WTC11 (cell line): ENCODE data around the gene NCKIPSD. TPM values are rescaled to one million over a fixed set of nuclear protein-coding genes. Genes with fewer than 3 reads are reported as not detected.

Experiments used
- ATF1 ChIP-seq: sonication (generic); formaldehyde crosslinking; IDR thresholded peaks from 2 replicates; pipeline ENCODE4 v1.8.1; 2023; ENCODE audit warnings: mild to moderate bottlenecking, moderate library complexity, missing genetic modification reagents
- CDX4 ChIP-seq: fragments of 250-450 bp; sonication (Bioruptor Pico); IDR thresholded peaks from 2 replicates; pipeline ENCODE4 v1.9.0; 2021; ENCODE audit warnings: moderate library complexity, mild to moderate bottlenecking, inconsistent platforms, borderline replicate concordance
- E2F1 ChIP-seq: sonication (generic); formaldehyde crosslinking; IDR thresholded peaks from 2 replicates; pipeline ENCODE4 v1.8.0; 2022; ENCODE audit warnings: mild to moderate bottlenecking, missing genetic modification reagents
- ELF4 ChIP-seq: sonication (generic); formaldehyde crosslinking; IDR thresholded peaks from 2 replicates; pipeline ENCODE4 v1.8.1; 2022; ENCODE audit warnings: low read depth, mild to moderate bottlenecking, moderate library complexity, missing genetic modification reagents
- ESRRA ChIP-seq: sonication (generic); formaldehyde crosslinking; IDR thresholded peaks from 2 replicates; pipeline ENCODE4 v1.8.1; 2022; ENCODE audit warnings: mild to moderate bottlenecking, missing genetic modification reagents, borderline replicate concordance
- FOXK1 ChIP-seq: sonication (generic); formaldehyde crosslinking; IDR thresholded peaks from 2 replicates; pipeline ENCODE4 v1.8.0; 2022; ENCODE audit warnings: mild to moderate bottlenecking, moderate library complexity, missing genetic modification reagents
- IRF2 ChIP-seq: sonication (generic); formaldehyde crosslinking; IDR thresholded peaks from 2 replicates; pipeline ENCODE4 v1.8.0; 2022; ENCODE audit warnings: low read depth, missing genetic modification reagents, borderline replicate concordance
- JAZF1 ChIP-seq: fragments of 250-450 bp; sonication (Bioruptor Pico); IDR thresholded peaks from 2 replicates; pipeline ENCODE4 v1.9.0; 2021; ENCODE audit warnings: moderate library complexity, mild to moderate bottlenecking, inconsistent platforms
- MLX ChIP-seq: sonication (generic); formaldehyde crosslinking; IDR thresholded peaks from 2 replicates; pipeline ENCODE4 v1.8.1; 2023; ENCODE audit warnings: mild to moderate bottlenecking, missing genetic modification reagents, moderate library complexity
- MXD4 ChIP-seq: fragments of 250-450 bp; sonication (Bioruptor Pico); IDR thresholded peaks from 2 replicates; pipeline ENCODE4 v1.8.0; 2021; ENCODE audit warnings: mild to moderate bottlenecking, moderate library complexity, borderline replicate concordance
- MYBL2 ChIP-seq: sonication (generic); formaldehyde crosslinking; IDR thresholded peaks from 2 replicates; pipeline ENCODE4 v1.8.1; 2023; ENCODE audit warnings: mild to moderate bottlenecking, moderate library complexity, missing genetic modification reagents
- NFATC4 ChIP-seq: fragments of 250-450 bp; sonication (Bioruptor Pico); IDR thresholded peaks from 2 replicates; pipeline ENCODE4 v1.9.0; 2021; ENCODE audit warnings: mild to moderate bottlenecking
- NR1H2 ChIP-seq: sonication (generic); formaldehyde crosslinking; IDR thresholded peaks from 2 replicates; pipeline ENCODE4 v1.9.0; 2021; ENCODE audit warnings: mild to moderate bottlenecking, moderate library complexity, missing genetic modification reagents
- NR2C2 ChIP-seq: sonication (generic); formaldehyde crosslinking; IDR thresholded peaks from 2 replicates; pipeline ENCODE4 v1.8.0; 2022; ENCODE audit warnings: mild to moderate bottlenecking, missing genetic modification reagents
- OVOL2 ChIP-seq: fragments of 250-450 bp; sonication (Bioruptor Pico); IDR thresholded peaks from 2 replicates; pipeline ENCODE4 v1.9.0; 2021; ENCODE audit warnings: mild to moderate bottlenecking, borderline replicate concordance
- RELA ChIP-seq: sonication (generic); formaldehyde crosslinking; IDR thresholded peaks from 2 replicates; pipeline ENCODE4 v1.8.1; 2022; ENCODE audit warnings: missing genetic modification reagents, mild to moderate bottlenecking, borderline replicate concordance
- RORB ChIP-seq: fragments of 250-450 bp; sonication (Bioruptor Pico); IDR thresholded peaks from 2 replicates; pipeline ENCODE4 v1.9.0; 2021; ENCODE audit warnings: mild to moderate bottlenecking
- SOX15 ChIP-seq: fragments of 250-450 bp; sonication (Bioruptor Pico); IDR thresholded peaks from 2 replicates; pipeline ENCODE4 v1.9.0; 2021; ENCODE audit warnings: mild to moderate bottlenecking
- TEAD4 ChIP-seq: sonication (generic); formaldehyde crosslinking; IDR thresholded peaks from 2 replicates; pipeline ENCODE4 v1.8.0; 2022; ENCODE audit warnings: mild to moderate bottlenecking, missing genetic modification reagents
- ZBTB43 ChIP-seq: sonication (generic); formaldehyde crosslinking; IDR thresholded peaks from 2 replicates; pipeline ENCODE4 v1.8.1; 2023; ENCODE audit warnings: mild to moderate bottlenecking, missing genetic modification reagents
- ZMAT4 ChIP-seq: fragments of 250-450 bp; sonication (Bioruptor Pico); IDR thresholded peaks from 2 replicates; pipeline ENCODE4 v1.9.0; 2021; ENCODE audit warnings: mild to moderate bottlenecking
- ZNF121 ChIP-seq: sonication (generic); formaldehyde crosslinking; IDR thresholded peaks from 2 replicates; pipeline ENCODE4 v1.8.0; 2023; ENCODE audit warnings: missing genetic modification reagents
- ZNF219 ChIP-seq: sonication (generic); formaldehyde crosslinking; IDR thresholded peaks from 2 replicates; pipeline ENCODE4 v1.8.0; 2023; ENCODE audit warnings: missing genetic modification reagents, mild to moderate bottlenecking, borderline replicate concordance
- ZNF416 ChIP-seq: fragments of 250-450 bp; sonication (Bioruptor Pico); IDR thresholded peaks from 2 replicates; pipeline ENCODE4 v1.9.0; 2021; ENCODE audit warnings: mild to moderate bottlenecking, inconsistent platforms
- ZNF671 ChIP-seq: fragments of 250-450 bp; sonication (Bioruptor Pico); IDR thresholded peaks from 2 replicates; pipeline ENCODE4 v1.8.0; 2021; ENCODE audit warnings: mild to moderate bottlenecking
- total RNA-seq: library from RNA; stranded (reverse); gene quantifications from 3 replicates; pipeline ENCODE4 v1.2.3, GENCODE V29; 2021
- TF ChIP-seq, protein P1 (sequence below): fragments of 200-600 bp; IDR thresholded peaks from 2 replicates; pipeline ENCODE4 v1.8.0; 2022; ENCODE audit warnings: antibody characterized with exemption
- TF ChIP-seq, protein P2 (sequence below): fragments of 250-450 bp; sonication (Bioruptor Pico); IDR thresholded peaks from 2 replicates; pipeline ENCODE4 v1.9.0; 2021; ENCODE audit warnings: mild to moderate bottlenecking
- TF ChIP-seq, protein P3 (sequence below): sonication (generic); formaldehyde crosslinking; conservative IDR thresholded peaks from 2 replicates; pipeline ENCODE4 v1.8.1; 2022; ENCODE audit warnings: mild to moderate bottlenecking, missing genetic modification reagents
- TF ChIP-seq, protein P4 (sequence below): sonication (generic); formaldehyde crosslinking; IDR thresholded peaks from 2 replicates; pipeline ENCODE4 v1.8.0; 2023; ENCODE audit warnings: mild to moderate bottlenecking, missing genetic modification reagents

Gene NCKIPSD
- total RNA-seq, 1 experiment from 2014 or later, result 40.1 TPM

- TF ChIP-seq, protein P1, sequence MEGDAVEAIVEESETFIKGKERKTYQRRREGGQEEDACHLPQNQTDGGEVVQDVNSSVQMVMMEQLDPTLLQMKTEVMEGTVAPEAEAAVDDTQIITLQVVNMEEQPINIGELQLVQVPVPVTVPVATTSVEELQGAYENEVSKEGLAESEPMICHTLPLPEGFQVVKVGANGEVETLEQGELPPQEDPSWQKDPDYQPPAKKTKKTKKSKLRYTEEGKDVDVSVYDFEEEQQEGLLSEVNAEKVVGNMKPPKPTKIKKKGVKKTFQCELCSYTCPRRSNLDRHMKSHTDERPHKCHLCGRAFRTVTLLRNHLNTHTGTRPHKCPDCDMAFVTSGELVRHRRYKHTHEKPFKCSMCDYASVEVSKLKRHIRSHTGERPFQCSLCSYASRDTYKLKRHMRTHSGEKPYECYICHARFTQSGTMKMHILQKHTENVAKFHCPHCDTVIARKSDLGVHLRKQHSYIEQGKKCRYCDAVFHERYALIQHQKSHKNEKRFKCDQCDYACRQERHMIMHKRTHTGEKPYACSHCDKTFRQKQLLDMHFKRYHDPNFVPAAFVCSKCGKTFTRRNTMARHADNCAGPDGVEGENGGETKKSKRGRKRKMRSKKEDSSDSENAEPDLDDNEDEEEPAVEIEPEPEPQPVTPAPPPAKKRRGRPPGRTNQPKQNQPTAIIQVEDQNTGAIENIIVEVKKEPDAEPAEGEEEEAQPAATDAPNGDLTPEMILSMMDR, result no peak
- TF ChIP-seq NR1H2 (CRISPR knock-in tag) (peak; percentile 96), FOXK1 (peak; percentile 100), ZNF671 (CRISPR knock-in tag) (no peak), MYBL2 (peak; percentile 99), ESRRA (CRISPR knock-in tag) (peak; percentile 100), IRF2 (CRISPR knock-in tag) (peak; percentile 98; the same call in 1 of the 2 replicates), ZNF416 (CRISPR knock-in tag) (peak; percentile 83; the same call in 1 of the 2 replicates), RELA (CRISPR knock-in tag) (peak; percentile 100), ZMAT4 (CRISPR knock-in tag) (no peak), ELF4 (CRISPR knock-in tag) (peak; percentile 100), MLX (CRISPR knock-in tag) (peak; percentile 99), MXD4 (CRISPR knock-in tag) (peak; percentile 91; the same call in 1 of the 2 replicates), TEAD4 (CRISPR knock-in tag) (peak; percentile 100), SOX15 (CRISPR knock-in tag) (no peak), OVOL2 (CRISPR knock-in tag) (no peak), ZNF121 (CRISPR knock-in tag) (peak; percentile 95), NR2C2 (CRISPR knock-in tag) (peak; percentile 91), JAZF1 (CRISPR knock-in tag) (no peak), E2F1 (CRISPR knock-in tag) (peak; percentile 99), NFATC4 (CRISPR knock-in tag) (no peak), RORB (CRISPR knock-in tag) (no peak), CDX4 (CRISPR knock-in tag) (no peak), ZBTB43 (peak; percentile 100), ZNF219 (CRISPR knock-in tag) (peak; percentile 100), ATF1 (peak; percentile 99)
- TF ChIP-seq, protein P2, sequence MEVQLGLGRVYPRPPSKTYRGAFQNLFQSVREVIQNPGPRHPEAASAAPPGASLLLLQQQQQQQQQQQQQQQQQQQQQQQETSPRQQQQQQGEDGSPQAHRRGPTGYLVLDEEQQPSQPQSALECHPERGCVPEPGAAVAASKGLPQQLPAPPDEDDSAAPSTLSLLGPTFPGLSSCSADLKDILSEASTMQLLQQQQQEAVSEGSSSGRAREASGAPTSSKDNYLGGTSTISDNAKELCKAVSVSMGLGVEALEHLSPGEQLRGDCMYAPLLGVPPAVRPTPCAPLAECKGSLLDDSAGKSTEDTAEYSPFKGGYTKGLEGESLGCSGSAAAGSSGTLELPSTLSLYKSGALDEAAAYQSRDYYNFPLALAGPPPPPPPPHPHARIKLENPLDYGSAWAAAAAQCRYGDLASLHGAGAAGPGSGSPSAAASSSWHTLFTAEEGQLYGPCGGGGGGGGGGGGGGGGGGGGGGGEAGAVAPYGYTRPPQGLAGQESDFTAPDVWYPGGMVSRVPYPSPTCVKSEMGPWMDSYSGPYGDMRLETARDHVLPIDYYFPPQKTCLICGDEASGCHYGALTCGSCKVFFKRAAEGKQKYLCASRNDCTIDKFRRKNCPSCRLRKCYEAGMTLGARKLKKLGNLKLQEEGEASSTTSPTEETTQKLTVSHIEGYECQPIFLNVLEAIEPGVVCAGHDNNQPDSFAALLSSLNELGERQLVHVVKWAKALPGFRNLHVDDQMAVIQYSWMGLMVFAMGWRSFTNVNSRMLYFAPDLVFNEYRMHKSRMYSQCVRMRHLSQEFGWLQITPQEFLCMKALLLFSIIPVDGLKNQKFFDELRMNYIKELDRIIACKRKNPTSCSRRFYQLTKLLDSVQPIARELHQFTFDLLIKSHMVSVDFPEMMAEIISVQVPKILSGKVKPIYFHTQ, result no peak
- TF ChIP-seq, protein P3, sequence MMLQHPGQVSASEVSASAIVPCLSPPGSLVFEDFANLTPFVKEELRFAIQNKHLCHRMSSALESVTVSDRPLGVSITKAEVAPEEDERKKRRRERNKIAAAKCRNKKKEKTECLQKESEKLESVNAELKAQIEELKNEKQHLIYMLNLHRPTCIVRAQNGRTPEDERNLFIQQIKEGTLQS (CRISPR knock-in tag), result peak; percentile 94
- TF ChIP-seq, protein P4, sequence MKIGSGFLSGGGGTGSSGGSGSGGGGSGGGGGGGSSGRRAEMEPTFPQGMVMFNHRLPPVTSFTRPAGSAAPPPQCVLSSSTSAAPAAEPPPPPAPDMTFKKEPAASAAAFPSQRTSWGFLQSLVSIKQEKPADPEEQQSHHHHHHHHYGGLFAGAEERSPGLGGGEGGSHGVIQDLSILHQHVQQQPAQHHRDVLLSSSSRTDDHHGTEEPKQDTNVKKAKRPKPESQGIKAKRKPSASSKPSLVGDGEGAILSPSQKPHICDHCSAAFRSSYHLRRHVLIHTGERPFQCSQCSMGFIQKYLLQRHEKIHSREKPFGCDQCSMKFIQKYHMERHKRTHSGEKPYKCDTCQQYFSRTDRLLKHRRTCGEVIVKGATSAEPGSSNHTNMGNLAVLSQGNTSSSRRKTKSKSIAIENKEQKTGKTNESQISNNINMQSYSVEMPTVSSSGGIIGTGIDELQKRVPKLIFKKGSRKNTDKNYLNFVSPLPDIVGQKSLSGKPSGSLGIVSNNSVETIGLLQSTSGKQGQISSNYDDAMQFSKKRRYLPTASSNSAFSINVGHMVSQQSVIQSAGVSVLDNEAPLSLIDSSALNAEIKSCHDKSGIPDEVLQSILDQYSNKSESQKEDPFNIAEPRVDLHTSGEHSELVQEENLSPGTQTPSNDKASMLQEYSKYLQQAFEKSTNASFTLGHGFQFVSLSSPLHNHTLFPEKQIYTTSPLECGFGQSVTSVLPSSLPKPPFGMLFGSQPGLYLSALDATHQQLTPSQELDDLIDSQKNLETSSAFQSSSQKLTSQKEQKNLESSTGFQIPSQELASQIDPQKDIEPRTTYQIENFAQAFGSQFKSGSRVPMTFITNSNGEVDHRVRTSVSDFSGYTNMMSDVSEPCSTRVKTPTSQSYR (CRISPR knock-in tag), result peak; percentile 100
Measured at GRCh38 chr3:48661501-48662144, 24.1 kb downstream of the NCKIPSD start (continued).
